Spleen (tissue), 7 donors: Measurements from ENCODE around the gene TET3.

ENCODE experiments used
- POLR2A ChIP-seq, 3 donors: fragments of 450-650 bp; IDR thresholded peaks; one replicate each; pipeline ENCODE4 v1.5.1; 2017; ENCODE audit warnings: antibody characterized with exemption in 3 of 3, mild to moderate bottlenecking in 1 of 3
- POLR2AphosphoS5 ChIP-seq, 3 donors: sonication (generic); formaldehyde crosslinking; IDR thresholded peaks; one replicate each; pipeline ENCODE4 v1.5.1; 2017; ENCODE audit warnings: antibody characterized with exemption in 3 of 3
- TF ChIP-seq, protein P1 (sequence below), 11 experiments: fragments of 200-600 bp in 7 of 11; fragments of 450-650 bp in 4 of 11; sonication (generic) in 4 of 11; IDR thresholded peaks in 8 of 11; conservative IDR thresholded peaks in 3 of 11; 1 replicate in 7 of 11; 2 replicates in 4 of 11; pipeline versions ENCODE4 v1.4.0 to v1.8.0; 2016 to 2021; ENCODE audit warnings: antibody characterized with exemption in 11 of 11, inconsistent platforms in 4 of 11, mild to moderate bottlenecking in 1 of 11
- donor health status: DM: no; HTN: no; CAD: no; lungs with moderate emphysema.
- donor health status: DM: no; HTN: no; CAD: no.
- donor health status: DM: no; HTN: no; CAD: no.

DNA sequence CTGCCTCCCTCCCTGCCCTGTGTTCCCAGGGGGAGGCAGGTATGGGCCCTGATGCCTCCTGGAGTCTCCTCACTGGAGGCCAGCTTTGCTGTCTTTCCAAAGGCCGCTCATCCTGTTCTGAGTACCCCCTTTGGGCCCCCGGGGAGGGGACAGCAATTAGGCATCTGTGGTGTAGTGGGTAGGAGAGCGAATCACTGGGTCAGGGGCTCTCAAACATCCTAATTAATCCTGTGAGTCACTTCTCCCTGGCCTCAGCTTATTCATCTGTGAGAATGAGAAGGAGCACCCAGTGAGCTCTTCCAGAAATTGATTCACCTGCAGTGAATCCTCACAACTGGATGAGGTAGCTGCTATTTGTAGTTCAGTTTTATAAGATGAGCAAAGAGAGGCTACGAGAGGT is 16.4 kb downstream of the TET3 start:
- TF ChIP-seq, protein P1, sequence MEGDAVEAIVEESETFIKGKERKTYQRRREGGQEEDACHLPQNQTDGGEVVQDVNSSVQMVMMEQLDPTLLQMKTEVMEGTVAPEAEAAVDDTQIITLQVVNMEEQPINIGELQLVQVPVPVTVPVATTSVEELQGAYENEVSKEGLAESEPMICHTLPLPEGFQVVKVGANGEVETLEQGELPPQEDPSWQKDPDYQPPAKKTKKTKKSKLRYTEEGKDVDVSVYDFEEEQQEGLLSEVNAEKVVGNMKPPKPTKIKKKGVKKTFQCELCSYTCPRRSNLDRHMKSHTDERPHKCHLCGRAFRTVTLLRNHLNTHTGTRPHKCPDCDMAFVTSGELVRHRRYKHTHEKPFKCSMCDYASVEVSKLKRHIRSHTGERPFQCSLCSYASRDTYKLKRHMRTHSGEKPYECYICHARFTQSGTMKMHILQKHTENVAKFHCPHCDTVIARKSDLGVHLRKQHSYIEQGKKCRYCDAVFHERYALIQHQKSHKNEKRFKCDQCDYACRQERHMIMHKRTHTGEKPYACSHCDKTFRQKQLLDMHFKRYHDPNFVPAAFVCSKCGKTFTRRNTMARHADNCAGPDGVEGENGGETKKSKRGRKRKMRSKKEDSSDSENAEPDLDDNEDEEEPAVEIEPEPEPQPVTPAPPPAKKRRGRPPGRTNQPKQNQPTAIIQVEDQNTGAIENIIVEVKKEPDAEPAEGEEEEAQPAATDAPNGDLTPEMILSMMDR (IDR thresholded peaks at IDR 0.05 in 8 of 11, conservative IDR thresholded peaks at IDR 0.05 in 3 of 11) = no peak
- no peak for TF ChIP-seq POLR2A (IDR thresholded peaks at IDR 0.05)
- no peak for TF ChIP-seq POLR2AphosphoS5 (IDR thresholded peaks at IDR 0.05)
